Measurements from ENCODE around the gene SLC45A3. TPM values are rescaled to one million over a fixed set of nuclear protein-coding genes. Genes with fewer than 3 reads are reported as not detected.
A peak's percentile ranks its signal among the peaks of the same experiment; 100 is the strongest.

SLC45A3 gene
- polyA plus RNA-seq, 1 donor from 2014 or later: 0.53 TPM

DNA sequence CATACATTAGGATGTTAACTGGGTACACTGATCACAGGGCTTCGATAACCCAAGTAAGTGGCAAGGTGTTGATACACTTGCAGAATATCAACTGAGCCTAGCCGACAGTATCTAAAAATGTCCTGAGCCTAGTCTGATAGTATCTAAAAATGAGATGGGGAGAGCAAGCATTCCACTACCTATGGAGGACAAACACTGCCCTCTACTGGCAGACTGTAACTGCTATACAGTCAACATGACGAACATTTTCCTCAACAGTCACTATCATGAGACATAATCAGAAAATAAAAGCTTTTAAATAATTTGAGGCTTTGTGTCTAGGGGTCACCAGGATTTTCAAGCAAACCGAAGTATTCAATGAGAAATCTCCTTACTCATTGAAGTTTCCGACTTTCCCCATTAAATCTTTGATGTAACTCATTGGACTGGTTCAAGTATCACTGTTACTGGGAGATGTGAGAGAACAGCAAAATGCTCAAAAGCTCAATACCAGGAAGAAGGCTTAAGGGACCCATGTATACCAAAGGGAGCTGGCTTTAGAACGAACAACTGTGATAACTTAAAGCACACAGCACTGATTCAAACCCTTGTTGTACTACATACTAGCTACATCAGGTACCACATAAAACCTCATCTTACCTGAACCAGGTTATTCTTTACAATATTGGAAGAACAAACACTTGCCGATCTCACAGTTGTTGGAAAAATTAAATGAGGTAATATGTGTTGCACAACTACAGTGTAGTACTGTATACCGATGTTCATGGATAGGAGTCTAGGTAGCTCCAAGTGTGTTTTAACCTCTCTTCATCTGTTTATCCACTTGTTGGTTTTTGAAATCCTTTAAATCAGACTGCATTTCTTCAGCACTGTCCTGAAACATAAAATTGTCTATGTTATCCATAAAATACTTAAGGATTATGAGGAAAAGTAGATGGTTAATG, 31.1 kb upstream of the SLC45A3 start:
- TF ChIP-seq POLR2AphosphoS5 (IDR thresholded peaks at IDR 0.05) (no peak), SMC3 (conservative IDR thresholded peaks at IDR 0.05; ENCODE audit: poor library complexity) (peak; percentile 86), RAD21 (conservative IDR thresholded peaks at IDR 0.05) (peak; percentile 83), MXI1 (conservative IDR thresholded peaks at IDR 0.05; ENCODE audit: poor library complexity, severe bottlenecking) (no peak)
- TF ChIP-seq, protein P1, sequence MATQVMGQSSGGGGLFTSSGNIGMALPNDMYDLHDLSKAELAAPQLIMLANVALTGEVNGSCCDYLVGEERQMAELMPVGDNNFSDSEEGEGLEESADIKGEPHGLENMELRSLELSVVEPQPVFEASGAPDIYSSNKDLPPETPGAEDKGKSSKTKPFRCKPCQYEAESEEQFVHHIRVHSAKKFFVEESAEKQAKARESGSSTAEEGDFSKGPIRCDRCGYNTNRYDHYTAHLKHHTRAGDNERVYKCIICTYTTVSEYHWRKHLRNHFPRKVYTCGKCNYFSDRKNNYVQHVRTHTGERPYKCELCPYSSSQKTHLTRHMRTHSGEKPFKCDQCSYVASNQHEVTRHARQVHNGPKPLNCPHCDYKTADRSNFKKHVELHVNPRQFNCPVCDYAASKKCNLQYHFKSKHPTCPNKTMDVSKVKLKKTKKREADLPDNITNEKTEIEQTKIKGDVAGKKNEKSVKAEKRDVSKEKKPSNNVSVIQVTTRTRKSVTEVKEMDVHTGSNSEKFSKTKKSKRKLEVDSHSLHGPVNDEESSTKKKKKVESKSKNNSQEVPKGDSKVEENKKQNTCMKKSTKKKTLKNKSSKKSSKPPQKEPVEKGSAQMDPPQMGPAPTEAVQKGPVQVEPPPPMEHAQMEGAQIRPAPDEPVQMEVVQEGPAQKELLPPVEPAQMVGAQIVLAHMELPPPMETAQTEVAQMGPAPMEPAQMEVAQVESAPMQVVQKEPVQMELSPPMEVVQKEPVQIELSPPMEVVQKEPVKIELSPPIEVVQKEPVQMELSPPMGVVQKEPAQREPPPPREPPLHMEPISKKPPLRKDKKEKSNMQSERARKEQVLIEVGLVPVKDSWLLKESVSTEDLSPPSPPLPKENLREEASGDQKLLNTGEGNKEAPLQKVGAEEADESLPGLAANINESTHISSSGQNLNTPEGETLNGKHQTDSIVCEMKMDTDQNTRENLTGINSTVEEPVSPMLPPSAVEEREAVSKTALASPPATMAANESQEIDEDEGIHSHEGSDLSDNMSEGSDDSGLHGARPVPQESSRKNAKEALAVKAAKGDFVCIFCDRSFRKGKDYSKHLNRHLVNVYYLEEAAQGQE (IDR thresholded peaks at IDR 0.05; ENCODE audit: borderline replicate concordance): no peak
- TF ChIP-seq, protein P2, sequence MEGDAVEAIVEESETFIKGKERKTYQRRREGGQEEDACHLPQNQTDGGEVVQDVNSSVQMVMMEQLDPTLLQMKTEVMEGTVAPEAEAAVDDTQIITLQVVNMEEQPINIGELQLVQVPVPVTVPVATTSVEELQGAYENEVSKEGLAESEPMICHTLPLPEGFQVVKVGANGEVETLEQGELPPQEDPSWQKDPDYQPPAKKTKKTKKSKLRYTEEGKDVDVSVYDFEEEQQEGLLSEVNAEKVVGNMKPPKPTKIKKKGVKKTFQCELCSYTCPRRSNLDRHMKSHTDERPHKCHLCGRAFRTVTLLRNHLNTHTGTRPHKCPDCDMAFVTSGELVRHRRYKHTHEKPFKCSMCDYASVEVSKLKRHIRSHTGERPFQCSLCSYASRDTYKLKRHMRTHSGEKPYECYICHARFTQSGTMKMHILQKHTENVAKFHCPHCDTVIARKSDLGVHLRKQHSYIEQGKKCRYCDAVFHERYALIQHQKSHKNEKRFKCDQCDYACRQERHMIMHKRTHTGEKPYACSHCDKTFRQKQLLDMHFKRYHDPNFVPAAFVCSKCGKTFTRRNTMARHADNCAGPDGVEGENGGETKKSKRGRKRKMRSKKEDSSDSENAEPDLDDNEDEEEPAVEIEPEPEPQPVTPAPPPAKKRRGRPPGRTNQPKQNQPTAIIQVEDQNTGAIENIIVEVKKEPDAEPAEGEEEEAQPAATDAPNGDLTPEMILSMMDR (IDR thresholded peaks at IDR 0.05; ENCODE audit: poor library complexity, severe bottlenecking): peak; percentile 91
- no peak overlapping the region for H3K4me3 ChIP-seq (ENCODE audit: low read length)
- no peak overlapping the region for H3K27ac ChIP-seq (ENCODE audit: low read length)
- H3K4me2 ChIP-seq (ENCODE audit: low read length): no peak overlapping the region
- H3K27me3 ChIP-seq (ENCODE audit: insufficient read depth, low read depth, low read length): no peaks in the 10 kb centered on the region
- no peaks in the 10 kb centered on the region for H3K79me2 ChIP-seq (replicated peaks; ENCODE audit: insufficient read depth, low read length)
- H3K36me3 ChIP-seq (ENCODE audit: insufficient read depth, low read length): peaks cover 13% of the 10 kb centered on the region
- H3K9ac ChIP-seq (ENCODE audit: low read length): no peak overlapping the region
- no peaks in the 10 kb centered on the region for H3K9me2 ChIP-seq (ENCODE audit: insufficient read depth, low read length)
- no peaks in the 10 kb centered on the region for H3F3A ChIP-seq (ENCODE audit: insufficient read depth, low read length, poor library complexity, severe bottlenecking)
- no peaks in the 10 kb centered on the region for H4K20me1 ChIP-seq (ENCODE audit: insufficient read depth)
- no peak overlapping the region for H2AFZ ChIP-seq (ENCODE audit: low read depth, low read length)
- no peaks in the 10 kb centered on the region for H3K9me3 ChIP-seq (ENCODE audit: low read length)

DNA sequence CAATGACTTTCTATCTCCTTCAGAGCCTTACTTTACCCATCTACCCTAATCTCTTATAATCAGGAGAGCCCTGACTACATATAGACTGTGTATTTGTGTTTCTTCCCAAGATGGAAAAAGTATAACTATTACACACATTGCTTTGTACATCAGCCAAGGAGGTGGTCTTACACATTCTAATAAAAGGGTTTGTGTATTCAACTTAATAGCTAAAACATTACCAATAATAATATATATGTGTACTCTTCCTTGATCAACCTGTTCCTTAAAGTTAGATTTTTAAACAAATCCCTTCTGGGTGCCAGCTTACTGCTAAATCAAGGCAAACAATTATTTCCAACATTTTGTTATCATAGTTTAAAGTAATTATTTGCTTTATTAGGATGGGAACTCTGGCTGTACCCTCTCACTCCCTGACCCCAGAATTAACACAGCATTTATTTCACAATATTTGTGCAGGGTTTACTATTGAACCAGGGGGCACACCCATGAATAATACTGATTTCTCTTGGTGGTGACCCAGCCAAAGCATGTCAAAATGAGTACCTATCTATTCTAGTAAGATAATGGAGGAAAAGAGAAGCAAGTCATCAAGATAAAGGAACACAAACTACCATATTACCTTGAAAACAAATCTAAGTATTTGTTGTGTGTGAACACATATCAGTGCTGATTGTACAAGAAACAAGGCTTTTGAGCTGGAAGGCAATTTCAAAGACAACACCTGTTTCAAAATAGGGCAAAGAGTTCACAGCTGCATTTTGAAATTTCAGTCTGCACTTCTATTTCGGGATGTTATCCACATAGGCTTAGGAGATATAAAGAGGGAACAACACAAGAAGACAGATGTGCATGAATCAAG, 30.1 kb upstream of the SLC45A3 start:
- Histone ChIP-seq H3F3A (ENCODE audit: insufficient read depth, low read length, poor library complexity, severe bottlenecking) (no peaks in the 10 kb centered on the region), H3K27me3 (ENCODE audit: insufficient read depth, low read depth, low read length) (no peaks in the 10 kb centered on the region), H3K27ac (ENCODE audit: low read length) (no peak overlapping the region), H3K9me2 (ENCODE audit: insufficient read depth, low read length) (no peaks in the 10 kb centered on the region), H3K9me3 (ENCODE audit: low read length) (no peaks in the 10 kb centered on the region), H3K4me2 (ENCODE audit: low read length) (no peak overlapping the region), H3K79me2 (replicated peaks; ENCODE audit: insufficient read depth, low read length) (no peaks in the 10 kb centered on the region), H3K36me3 (ENCODE audit: insufficient read depth, low read length) (peaks cover 7% of the 10 kb centered on the region), H3K9ac (ENCODE audit: low read length) (no peak overlapping the region), H2AFZ (ENCODE audit: low read depth, low read length) (no peak overlapping the region), H4K20me1 (ENCODE audit: insufficient read depth) (no peaks in the 10 kb centered on the region), H3K4me3 (ENCODE audit: low read length) (no peak overlapping the region)
- TF ChIP-seq EP300 (conservative IDR thresholded peaks at IDR 0.05; ENCODE audit: poor library complexity, severe bottlenecking) (no peak), MXI1 (conservative IDR thresholded peaks at IDR 0.05; ENCODE audit: poor library complexity, severe bottlenecking) (no peak), RAD21 (conservative IDR thresholded peaks at IDR 0.05) (no peak), TAF1 (IDR thresholded peaks at IDR 0.05; ENCODE audit: low read depth) (no peak), SMC3 (conservative IDR thresholded peaks at IDR 0.05; ENCODE audit: poor library complexity) (no peak), POLR2AphosphoS5 (IDR thresholded peaks at IDR 0.05) (no peak), EZH2 (IDR thresholded peaks at IDR 0.05; ENCODE audit: borderline replicate concordance, insufficient read depth, low read length, poor library complexity, severe bottlenecking) (no peak)
- TF ChIP-seq, protein P2 (IDR thresholded peaks at IDR 0.05; ENCODE audit: poor library complexity, severe bottlenecking): no peak
- TF ChIP-seq, protein P1 (IDR thresholded peaks at IDR 0.05; ENCODE audit: borderline replicate concordance): no peak
